ENCODE results near the gene LATS2. TPM values are rescaled to one million over a fixed set of nuclear protein-coding genes. Genes with fewer than 3 reads are reported as not detected.
"Not testable (repeated sequence)": the region's sequence is repeated elsewhere in the genome, so short reads cannot be mapped to it uniquely, and the experiment has no call there.

LATS2 gene
- total RNA-seq, 2 donors from 2014 or later = 1.7 to 8.4 TPM

DNA sequence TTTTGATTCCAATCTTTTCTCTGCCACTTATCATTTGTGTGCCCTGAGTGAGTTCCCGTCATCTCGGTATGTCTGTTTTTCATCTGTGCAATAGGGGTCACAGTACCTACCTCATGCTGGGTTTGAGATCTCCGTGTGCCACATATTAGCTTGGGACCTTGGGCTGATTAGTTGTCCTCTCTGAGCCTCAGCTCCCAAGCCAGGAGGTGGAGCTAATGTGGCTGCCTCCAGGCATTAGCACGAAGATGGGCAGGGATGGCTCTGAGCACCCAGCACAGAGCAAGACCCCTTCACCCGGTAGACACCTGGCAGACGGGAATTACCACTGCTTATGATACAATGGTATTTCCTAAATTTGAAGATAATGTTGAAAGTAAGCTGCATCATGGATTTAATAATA is 123.1 kb downstream of the LATS2 start:
- DNase-seq (ENCODE audit: low spot score in 2 of 2) = no peak
- no peak for ATAC-seq

DNA sequence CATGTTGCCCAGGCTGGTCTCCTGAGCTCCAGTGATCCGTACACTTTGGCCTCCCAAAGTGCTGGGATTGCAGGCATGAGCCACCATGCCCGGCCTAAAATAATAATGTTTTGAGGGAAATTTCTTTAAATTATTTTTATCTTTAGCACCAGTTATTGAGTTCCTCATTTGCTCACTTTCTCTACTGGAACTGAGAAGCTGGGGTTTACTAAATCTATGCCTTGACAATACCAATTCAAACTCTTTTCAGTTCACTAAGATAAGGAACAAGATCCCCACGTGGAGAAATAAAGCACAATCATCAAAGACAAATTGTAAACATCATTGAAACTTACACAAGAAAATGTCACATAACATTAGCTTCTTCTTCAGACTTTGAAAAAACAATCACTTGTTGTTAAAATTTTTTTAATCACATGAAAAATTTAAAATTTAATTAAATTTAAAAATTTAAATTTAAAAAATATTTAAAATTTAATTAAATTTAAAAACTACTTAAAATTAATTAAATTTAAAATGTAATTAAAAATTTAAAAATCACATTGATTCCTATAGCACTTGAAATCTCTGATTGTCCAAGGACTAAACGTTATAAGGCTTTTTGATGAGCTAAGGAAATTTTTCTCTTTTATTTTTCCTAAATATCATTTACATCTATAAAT is 133.7 kb downstream of the LATS2 start:
- Mint-ChIP-seq H3K9me3 (no peaks in the 10 kb centered on the region), H3K36me3 (no peaks in the 10 kb centered on the region), H3K27ac (no peak overlapping the region)
- ATAC-seq (no peak), DNase-seq (ENCODE audit: low spot score in 2 of 2) (no peak)

More for the DNA sequence above, 123.1 kb downstream of the LATS2 start:
- Mint-ChIP-seq H3K9me3 (no peaks in the 10 kb centered on the region), H3K27ac (no peak overlapping the region), H3K36me3 (no peaks in the 10 kb centered on the region)

DNA sequence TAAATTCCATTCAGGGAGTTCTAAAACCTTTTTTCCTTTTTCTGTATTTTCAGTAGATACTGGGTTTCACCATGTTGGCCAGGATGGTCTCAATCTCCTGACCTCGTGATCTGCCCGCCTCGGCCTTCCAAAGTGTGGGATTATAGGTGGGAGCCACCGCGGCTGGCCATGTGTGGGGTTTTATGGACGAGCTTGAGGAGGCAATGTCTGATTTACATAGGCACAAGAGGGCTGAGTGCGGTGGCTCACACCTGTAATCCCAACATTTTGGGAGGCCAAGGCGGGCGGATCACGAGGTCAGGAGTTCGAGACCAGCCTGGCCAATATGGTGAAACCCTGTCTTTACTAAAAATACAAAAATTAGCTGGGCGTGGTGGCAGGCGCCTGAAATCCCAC is 136.0 kb downstream of the LATS2 start:
- H3K27ac Mint-ChIP-seq; H3K36me3 Mint-ChIP-seq; ATAC-seq; H3K9me3 Mint-ChIP-seq; DNase-seq (ENCODE audit: low spot score in 2 of 2): not testable (repeated sequence)

DNA sequence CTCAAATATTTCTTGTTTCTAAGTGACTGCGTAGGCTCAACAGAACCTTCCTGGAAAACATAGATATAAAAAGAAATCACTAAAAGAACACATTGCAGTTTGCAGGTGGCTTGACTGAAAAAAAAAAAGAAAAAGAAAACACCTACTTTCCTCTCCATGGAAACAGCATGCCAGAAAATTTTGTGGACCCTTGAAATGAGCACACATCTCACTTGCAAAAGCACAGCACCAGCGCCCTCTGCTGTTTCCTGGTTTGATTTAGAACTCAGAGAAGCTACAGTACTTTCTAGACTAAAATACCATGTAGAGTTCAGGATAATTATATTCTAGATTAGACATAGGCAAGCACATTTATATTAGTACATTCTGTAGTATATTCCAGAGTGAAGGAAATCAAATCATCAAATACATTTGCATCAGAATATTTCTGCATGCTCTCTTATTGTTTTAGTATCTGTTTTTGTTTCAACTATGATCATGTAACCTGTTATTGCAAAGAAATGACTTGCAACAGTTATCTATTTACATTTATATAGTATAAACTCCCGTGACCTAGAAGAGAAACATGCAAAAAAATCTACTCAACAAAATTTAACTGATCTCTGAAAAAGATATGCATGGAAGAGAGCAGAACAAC is 136.5 kb downstream of the LATS2 start:
- Mint-ChIP-seq H3K9me3 (no peaks in the 10 kb centered on the region), H3K36me3 (no peaks in the 10 kb centered on the region), H3K27ac (no peak overlapping the region)
- DNase-seq (ENCODE audit: low spot score in 2 of 2) = peak in 1 of 2 donors; percentile 76
- ATAC-seq = peak; percentile 39 to 43

DNA sequence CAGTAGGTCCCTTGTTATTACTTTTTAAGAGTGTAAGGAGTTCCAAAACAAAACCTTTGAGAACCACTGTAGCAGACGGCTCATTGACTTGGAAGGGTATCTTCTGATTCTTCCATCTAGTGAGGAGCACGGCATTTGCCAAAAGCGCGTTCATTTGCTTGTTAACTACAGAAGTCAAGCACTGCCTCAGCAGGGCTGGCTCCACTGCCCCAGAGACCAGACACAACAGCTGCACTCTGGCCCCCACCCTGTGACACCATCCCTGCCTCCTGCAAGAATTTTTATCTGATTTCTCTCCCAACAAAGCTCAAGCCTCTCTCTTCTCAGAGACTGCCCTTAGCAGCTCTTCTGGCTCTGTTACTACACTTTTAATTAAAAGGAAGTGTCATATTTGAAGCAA is 138.1 kb downstream of the LATS2 start:
- no peaks in the 10 kb centered on the region for H3K36me3 Mint-ChIP-seq
- DNase-seq (ENCODE audit: low spot score in 2 of 2) (no peak), ATAC-seq (no peak)
- H3K27ac Mint-ChIP-seq = no peak overlapping the region
- H3K9me3 Mint-ChIP-seq = no peaks in the 10 kb centered on the region

Other genes starting within 250 kb of the LATS2 start
- 10 to 100 TPM; 25.0 to 26.9 TPM for gene XPO4, start 158.8 kb downstream of the LATS2 start, total RNA-seq
- gene SAP18, start 78.5 kb upstream of the LATS2 start, total RNA-seq = 100 to 1,000 TPM; 243 to 250 TPM
- gene SKA3, start 115.0 kb upstream of the LATS2 start, total RNA-seq = 10 to 100 TPM; 29.2 to 37.4 TPM
- gene MRPL57, start 115.1 kb upstream of the LATS2 start, total RNA-seq = 10 to 100 TPM; 12.4 to 23.9 TPM